NCI-H146 treated with DMSO at 0.1 percent for 48 hours (cell line): Measurements from ENCODE around the gene LTA.

Experiments used
- DNase-seq: peaks from one replicate; lab custom pipeline; 2025; ENCODE audit not compliant: unreplicated experiment; lab: John Stamatoyannopoulos, UW

Gene LTA

DNA sequence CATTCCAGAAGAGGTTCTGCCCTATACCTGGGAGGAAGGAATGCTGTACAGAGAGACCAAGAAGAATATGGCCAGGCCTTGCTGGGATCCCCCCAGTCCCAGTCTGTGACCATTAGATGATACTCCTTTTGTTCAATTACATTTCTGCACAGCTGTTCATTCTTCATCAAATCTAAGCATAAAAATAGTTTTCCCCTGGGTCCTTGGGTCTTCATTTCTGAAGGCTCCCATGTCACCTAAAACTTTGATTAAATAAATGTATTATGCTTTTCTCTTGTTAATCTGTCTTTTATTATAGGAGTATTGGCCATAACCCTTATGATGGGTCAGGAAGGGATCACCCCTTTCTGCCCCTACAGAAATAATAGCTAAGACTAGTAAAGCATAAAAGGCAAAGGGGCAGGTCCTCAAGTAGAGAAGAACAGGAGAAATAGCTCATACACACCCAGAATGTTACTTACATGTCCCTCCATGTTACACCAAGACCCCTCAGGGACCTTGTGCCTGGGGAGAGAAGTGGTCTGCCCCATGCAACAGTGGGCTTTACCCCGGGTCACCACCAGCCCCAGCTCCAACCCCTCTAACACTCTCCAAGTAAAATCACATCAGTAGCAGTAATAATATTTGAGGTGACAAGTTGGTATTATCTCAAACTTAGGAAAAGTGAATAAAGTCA, 2.1 kb upstream of the LTA start:
- no peak for DNase-seq

GRCh38 chr6:31573239-31574105, 1.4 kb downstream of the LTA start:
- DNase-seq = no peak

GRCh38 chr6:31574106-31575061, 2.3 kb downstream of the LTA start:
- no peak for DNase-seq

DNA sequence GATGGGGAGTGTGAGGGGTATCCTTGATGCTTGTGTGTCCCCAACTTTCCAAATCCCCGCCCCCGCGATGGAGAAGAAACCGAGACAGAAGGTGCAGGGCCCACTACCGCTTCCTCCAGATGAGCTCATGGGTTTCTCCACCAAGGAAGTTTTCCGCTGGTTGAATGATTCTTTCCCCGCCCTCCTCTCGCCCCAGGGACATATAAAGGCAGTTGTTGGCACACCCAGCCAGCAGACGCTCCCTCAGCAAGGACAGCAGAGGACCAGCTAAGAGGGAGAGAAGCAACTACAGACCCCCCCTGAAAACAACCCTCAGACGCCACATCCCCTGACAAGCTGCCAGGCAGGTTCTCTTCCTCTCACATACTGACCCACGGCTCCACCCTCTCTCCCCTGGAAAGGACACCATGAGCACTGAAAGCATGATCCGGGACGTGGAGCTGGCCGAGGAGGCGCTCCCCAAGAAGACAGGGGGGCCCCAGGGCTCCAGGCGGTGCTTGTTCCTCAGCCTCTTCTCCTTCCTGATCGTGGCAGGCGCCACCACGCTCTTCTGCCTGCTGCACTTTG, 3.3 kb downstream of the LTA start, which contains the start of gene TNF:
Gene TNF, plus strand, starts transcription at position 231 of the 567 bp plus-strand sequence. Its CDS starts 177 bp downstream, at position 408.
- no peak for DNase-seq

- no peak for DNase-seq
These were observed 4.0 kb downstream of the LTA start for GRCh38 chr6:31575952-31576685.

DNA sequence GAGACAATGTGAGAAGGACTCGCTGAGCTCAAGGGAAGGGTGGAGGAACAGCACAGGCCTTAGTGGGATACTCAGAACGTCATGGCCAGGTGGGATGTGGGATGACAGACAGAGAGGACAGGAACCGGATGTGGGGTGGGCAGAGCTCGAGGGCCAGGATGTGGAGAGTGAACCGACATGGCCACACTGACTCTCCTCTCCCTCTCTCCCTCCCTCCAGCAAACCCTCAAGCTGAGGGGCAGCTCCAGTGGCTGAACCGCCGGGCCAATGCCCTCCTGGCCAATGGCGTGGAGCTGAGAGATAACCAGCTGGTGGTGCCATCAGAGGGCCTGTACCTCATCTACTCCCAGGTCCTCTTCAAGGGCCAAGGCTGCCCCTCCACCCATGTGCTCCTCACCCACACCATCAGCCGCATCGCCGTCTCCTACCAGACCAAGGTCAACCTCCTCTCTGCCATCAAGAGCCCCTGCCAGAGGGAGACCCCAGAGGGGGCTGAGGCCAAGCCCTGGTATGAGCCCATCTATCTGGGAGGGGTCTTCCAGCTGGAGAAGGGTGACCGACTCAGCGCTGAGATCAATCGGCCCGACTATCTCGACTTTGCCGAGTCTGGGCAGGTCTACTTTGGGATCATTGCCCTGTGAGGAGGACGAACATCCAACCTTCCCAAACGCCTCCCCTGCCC, 4.9 kb downstream of the LTA start:
- no peak for DNase-seq

- DNase-seq = no peak
These were observed 5.5 kb downstream of the LTA start for GRCh38 chr6:31577579-31577966.

- DNase-seq = no peak
These were observed 6.4 kb downstream of the LTA start for GRCh38 chr6:31578184-31579118.

DNA sequence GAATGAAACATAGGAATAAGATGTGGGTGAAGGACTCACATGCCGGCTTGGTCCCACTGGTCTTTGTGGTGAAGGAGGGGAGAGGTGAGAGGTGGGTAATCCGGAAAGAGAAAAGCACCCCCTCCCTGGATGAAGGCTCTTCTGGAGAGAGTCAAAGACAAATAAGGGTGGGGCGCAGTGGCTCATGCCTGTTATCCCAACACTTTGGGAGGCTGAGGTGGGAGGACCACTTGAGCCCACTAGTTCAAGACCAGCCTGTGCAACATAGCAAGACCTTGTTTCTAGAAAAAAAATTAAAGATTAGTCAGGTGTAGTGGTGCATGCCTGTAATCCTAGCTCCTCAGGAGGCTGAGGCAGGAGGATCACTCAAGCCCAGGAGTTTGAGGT, 7.0 kb downstream of the LTA start:
- no peak for DNase-seq

- no peak for DNase-seq
These were observed 7.7 kb downstream of the LTA start for GRCh38 chr6:31579546-31580437.

DNA sequence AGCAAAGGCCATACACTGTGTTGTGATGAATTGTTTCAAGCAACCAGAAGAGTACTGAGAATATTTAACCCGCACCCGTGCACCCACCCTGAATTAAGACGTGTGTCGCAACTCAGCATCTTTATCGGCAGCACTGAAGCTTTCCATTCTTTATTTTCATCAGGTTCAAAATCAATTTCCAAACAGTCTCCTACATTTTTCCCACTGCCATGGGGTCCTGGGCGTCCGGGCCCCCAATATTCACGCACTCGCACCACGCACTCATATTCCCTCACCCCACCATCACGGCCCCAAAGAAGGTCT, 8.3 kb downstream of the LTA start:
- no peak for DNase-seq

DNA sequence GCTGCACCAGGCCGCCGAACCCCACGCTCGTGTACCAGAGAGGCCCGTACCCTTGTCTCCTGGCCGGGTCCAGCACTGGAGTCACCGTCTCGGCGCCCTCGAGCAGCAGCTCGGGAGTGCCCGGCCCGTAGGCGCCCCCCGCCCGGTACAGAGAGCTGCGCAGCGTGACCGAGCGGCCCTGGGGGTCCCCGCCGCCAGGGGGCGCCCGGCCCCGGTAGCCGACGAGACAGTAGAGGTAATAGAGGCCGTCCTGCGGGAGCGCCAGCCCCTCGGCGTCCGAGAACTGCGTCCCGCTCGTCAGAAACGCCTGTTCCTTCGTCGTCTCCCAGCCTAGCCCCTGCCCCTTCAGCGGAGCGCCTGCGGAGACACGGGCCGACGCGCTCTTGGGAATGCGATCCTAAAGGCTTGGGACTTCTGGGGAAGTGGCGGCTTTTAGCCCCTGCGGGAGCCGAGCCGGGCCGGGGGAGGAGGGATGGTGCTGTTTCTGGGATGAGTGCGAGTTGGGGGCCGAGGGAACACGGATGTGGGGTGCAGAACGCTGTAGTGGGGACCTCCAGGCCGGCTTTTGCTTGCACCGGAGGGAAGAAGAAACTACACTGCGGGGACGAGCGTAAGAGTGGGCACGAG, 8.8 kb downstream of the LTA start:
- peak; percentile 41 for DNase-seq

GRCh38 chr6:31581434-31582229, 9.5 kb downstream of the LTA start:
- no peak for DNase-seq

DNA sequence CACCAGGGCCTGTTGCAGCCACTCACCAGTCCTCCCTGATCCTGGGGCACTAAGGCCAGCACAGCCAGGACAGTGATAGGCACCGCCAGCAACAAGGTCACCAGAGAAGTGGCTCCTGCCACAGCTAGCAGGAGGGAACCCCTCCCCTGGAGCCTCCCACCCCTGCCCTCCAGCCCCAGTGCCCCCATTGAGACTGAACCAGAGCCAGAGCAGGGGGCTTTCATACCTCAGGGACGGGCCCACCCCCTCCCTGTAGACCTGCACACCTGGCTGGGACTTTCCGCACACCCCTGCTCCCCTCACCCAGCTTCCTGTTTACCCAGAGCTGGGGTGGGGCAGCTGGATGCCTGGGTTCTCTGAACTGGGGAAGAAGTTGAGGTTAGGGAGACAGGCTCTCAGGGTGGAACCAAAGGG, 10.1 kb downstream of the LTA start, which contains the start of gene LTB:
Gene LTB, minus strand, starts transcription at position 195 of the 414 bp plus-strand sequence. Its CDS starts 7 bp downstream, at position 188.
- DNase-seq = no peak

GRCh38 chr6:31585491-31585890, 13.4 kb downstream of the LTA start:
- no peak for DNase-seq

GRCh38 chr6:31586008-31586407, 13.9 kb downstream of the LTA start, which contains the start of gene LST1:
Gene LST1 (plus strand): TSS chr6:31586277. CDS start chr6:31587300, 1,023 bp downstream.
- DNase-seq = no peak
